ENCODE results near the gene B4GALT1.

The B4GALT1 gene

DNA sequence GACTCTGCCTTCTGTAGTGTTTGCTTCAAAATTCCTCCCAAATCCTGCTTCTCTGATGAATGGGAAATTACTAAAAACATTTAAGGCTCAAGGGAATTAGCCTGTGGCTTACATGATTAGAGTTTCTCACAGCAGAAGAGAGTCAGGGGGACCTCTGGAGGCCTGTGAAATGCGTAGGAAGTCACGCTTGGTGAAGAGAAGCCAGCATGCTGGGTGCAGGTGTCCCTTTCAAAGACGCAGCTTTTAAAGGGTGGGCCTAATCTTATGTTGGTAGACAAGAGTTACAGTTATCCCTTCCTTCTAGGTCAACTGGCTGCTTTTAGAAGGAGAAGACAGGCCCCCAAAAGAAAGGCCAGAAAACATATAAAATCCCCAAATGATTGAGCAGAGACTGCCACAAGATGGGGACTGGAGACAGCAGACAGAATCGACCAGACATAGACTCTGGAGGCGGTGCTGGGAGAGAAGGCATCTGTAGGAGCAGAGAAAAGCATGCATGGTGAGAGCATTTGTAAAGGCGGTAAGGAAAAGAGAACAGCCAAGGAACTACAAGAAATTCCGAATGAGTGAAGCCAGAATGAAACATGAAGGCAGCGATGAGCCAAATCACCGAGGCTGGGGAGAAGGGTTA is 42.3 kb downstream of the B4GALT1 start:
- no peaks in the 10 kb centered on the region for H3K4me1 ChIP-seq (ENCODE audit: control insufficient read depth, insufficient read depth, low read length, poor library complexity, severe bottlenecking)
- no peaks in the 10 kb centered on the region for H3K27me3 ChIP-seq (replicated peaks; ENCODE audit: control insufficient read depth, insufficient read depth, low read length, poor library complexity, severe bottlenecking)
- no peak overlapping the region for H3K27ac ChIP-seq (ENCODE audit: insufficient read depth, low read length, poor library complexity, severe bottlenecking)
- no peaks in the 10 kb centered on the region for H3K9me3 ChIP-seq (ENCODE audit: control insufficient read depth, low read length)
- H3K4me3 ChIP-seq (ENCODE audit: insufficient read depth, low read depth, low read length, poor library complexity, severe bottlenecking): no peak overlapping the region
- peaks cover 24% of the 10 kb centered on the region for H3K36me3 ChIP-seq (ENCODE audit: control insufficient read depth, insufficient read depth, low read length)
- no peak for DNase-seq

GRCh38 chr9:33124046-33124445 is 43.1 kb downstream of the B4GALT1 start:
- Histone ChIP-seq H3K4me1 (ENCODE audit: control insufficient read depth, insufficient read depth, low read length, poor library complexity, severe bottlenecking) (no peaks in the 10 kb centered on the region), H3K36me3 (ENCODE audit: control insufficient read depth, insufficient read depth, low read length) (peaks cover 20% of the 10 kb centered on the region), H3K27ac (ENCODE audit: insufficient read depth, low read length, poor library complexity, severe bottlenecking) (no peak overlapping the region), H3K27me3 (replicated peaks; ENCODE audit: control insufficient read depth, insufficient read depth, low read length, poor library complexity, severe bottlenecking) (no peaks in the 10 kb centered on the region), H3K9me3 (ENCODE audit: control insufficient read depth, low read length) (no peaks in the 10 kb centered on the region), H3K4me3 (ENCODE audit: insufficient read depth, low read depth, low read length, poor library complexity, severe bottlenecking) (no peak overlapping the region)
- no peak for DNase-seq

GRCh38 chr9:33123407-33124031 is 43.6 kb downstream of the B4GALT1 start:
- H3K4me1 ChIP-seq (ENCODE audit: control insufficient read depth, insufficient read depth, low read length, poor library complexity, severe bottlenecking): no peaks in the 10 kb centered on the region
- no peak overlapping the region for H3K4me3 ChIP-seq (ENCODE audit: insufficient read depth, low read depth, low read length, poor library complexity, severe bottlenecking)
- DNase-seq: no peak
- H3K27me3 ChIP-seq (replicated peaks; ENCODE audit: control insufficient read depth, insufficient read depth, low read length, poor library complexity, severe bottlenecking): no peaks in the 10 kb centered on the region
- H3K36me3 ChIP-seq (ENCODE audit: control insufficient read depth, insufficient read depth, low read length): peaks cover 17% of the 10 kb centered on the region
- no peaks in the 10 kb centered on the region for H3K9me3 ChIP-seq (ENCODE audit: control insufficient read depth, low read length)
- no peak overlapping the region for H3K27ac ChIP-seq (ENCODE audit: insufficient read depth, low read length, poor library complexity, severe bottlenecking)

DNA sequence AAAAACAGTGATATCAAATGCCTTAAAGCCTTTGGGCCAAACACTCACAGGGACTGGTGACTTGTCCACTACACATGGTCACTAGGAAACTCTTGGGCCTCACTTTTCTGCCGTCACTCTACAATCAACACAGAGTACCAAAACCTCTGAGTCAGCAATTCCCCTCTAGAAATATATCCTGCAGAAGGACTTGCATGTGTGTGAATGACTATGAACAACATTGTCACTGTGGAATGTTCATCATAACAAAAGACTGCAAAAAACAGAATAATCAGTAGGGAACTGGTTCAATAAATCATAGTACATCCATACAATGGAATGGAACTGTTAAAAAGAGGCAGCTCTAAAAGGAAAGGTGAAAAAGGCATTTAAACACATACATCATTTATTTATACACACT is 46.5 kb downstream of the B4GALT1 start:
- Histone ChIP-seq H3K4me1 (ENCODE audit: control insufficient read depth, insufficient read depth, low read length, poor library complexity, severe bottlenecking) (peaks cover 9% of the 10 kb centered on the region), H3K36me3 (ENCODE audit: control insufficient read depth, insufficient read depth, low read length) (peaks cover 18% of the 10 kb centered on the region), H3K9me3 (ENCODE audit: control insufficient read depth, low read length) (no peaks in the 10 kb centered on the region), H3K27me3 (replicated peaks; ENCODE audit: control insufficient read depth, insufficient read depth, low read length, poor library complexity, severe bottlenecking) (no peaks in the 10 kb centered on the region), H3K4me3 (ENCODE audit: insufficient read depth, low read depth, low read length, poor library complexity, severe bottlenecking) (no peak overlapping the region), H3K27ac (ENCODE audit: insufficient read depth, low read length, poor library complexity, severe bottlenecking) (no peak overlapping the region)
- DNase-seq: no peak

DNA sequence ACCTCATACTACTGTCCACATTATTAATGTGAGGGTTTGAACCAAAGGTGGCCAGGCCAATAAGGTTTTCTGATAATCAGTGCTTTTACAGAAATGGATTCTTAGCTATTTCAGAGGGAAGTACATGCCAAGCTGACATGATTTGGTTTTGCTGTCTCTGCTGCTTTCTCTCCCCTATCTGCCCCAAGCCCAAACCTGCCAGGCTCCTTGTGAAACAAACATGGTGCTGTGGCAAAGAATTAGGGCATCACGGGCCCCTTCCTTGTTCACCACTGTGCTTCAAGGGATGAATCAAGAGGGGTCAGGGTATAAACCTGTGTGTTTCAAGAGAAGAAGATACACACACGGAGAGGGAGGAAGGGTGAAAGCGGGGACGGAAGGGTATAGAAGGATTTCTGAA is 49.3 kb downstream of the B4GALT1 start:
- Histone ChIP-seq H3K4me1 (ENCODE audit: control insufficient read depth, insufficient read depth, low read length, poor library complexity, severe bottlenecking) (peaks cover 9% of the 10 kb centered on the region), H3K9me3 (ENCODE audit: control insufficient read depth, low read length) (no peaks in the 10 kb centered on the region), H3K4me3 (ENCODE audit: insufficient read depth, low read depth, low read length, poor library complexity, severe bottlenecking) (no peak overlapping the region), H3K27me3 (replicated peaks; ENCODE audit: control insufficient read depth, insufficient read depth, low read length, poor library complexity, severe bottlenecking) (no peaks in the 10 kb centered on the region), H3K27ac (ENCODE audit: insufficient read depth, low read length, poor library complexity, severe bottlenecking) (no peak overlapping the region), H3K36me3 (ENCODE audit: control insufficient read depth, insufficient read depth, low read length) (peaks cover 41% of the 10 kb centered on the region)
- no peak for DNase-seq

GRCh38 chr9:33117306-33117705 is 49.8 kb downstream of the B4GALT1 start:
- Histone ChIP-seq H3K4me1 (ENCODE audit: control insufficient read depth, insufficient read depth, low read length, poor library complexity, severe bottlenecking) (peaks cover 9% of the 10 kb centered on the region), H3K27ac (ENCODE audit: insufficient read depth, low read length, poor library complexity, severe bottlenecking) (no peak overlapping the region), H3K36me3 (ENCODE audit: control insufficient read depth, insufficient read depth, low read length) (peaks cover 46% of the 10 kb centered on the region), H3K4me3 (ENCODE audit: insufficient read depth, low read depth, low read length, poor library complexity, severe bottlenecking) (no peak overlapping the region), H3K27me3 (replicated peaks; ENCODE audit: control insufficient read depth, insufficient read depth, low read length, poor library complexity, severe bottlenecking) (no peaks in the 10 kb centered on the region), H3K9me3 (ENCODE audit: control insufficient read depth, low read length) (no peaks in the 10 kb centered on the region)
- DNase-seq: no peak

GRCh38 chr9:33116860-33117259 is 50.3 kb downstream of the B4GALT1 start:
- Histone ChIP-seq H3K4me1 (ENCODE audit: control insufficient read depth, insufficient read depth, low read length, poor library complexity, severe bottlenecking) (peaks cover 9% of the 10 kb centered on the region), H3K36me3 (ENCODE audit: control insufficient read depth, insufficient read depth, low read length) (peaks cover 48% of the 10 kb centered on the region), H3K9me3 (ENCODE audit: control insufficient read depth, low read length) (no peaks in the 10 kb centered on the region), H3K27me3 (replicated peaks; ENCODE audit: control insufficient read depth, insufficient read depth, low read length, poor library complexity, severe bottlenecking) (no peaks in the 10 kb centered on the region), H3K4me3 (ENCODE audit: insufficient read depth, low read depth, low read length, poor library complexity, severe bottlenecking) (no peak overlapping the region), H3K27ac (ENCODE audit: insufficient read depth, low read length, poor library complexity, severe bottlenecking) (no peak overlapping the region)
- DNase-seq: no peak

DNA sequence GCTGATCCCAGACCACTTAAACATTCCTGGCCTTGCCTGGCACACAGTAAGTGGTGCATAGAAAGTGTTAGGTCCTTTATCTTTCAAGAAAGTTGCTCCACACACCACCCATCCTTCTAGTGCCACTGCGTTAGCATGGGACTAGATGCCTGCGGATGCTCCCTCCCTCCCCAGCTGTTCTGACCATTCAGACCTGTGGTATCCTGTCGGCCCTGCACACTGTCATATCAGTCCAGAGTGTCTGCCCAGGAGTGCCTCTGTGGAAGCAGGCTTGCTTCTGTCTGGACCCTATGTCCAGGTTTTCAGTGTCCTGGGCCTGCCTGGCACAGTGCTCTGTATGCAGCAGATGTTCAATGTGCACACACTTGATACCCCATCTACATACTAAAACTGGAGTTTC is 52.4 kb downstream of the B4GALT1 start:
- no peak overlapping the region for H3K4me3 ChIP-seq (ENCODE audit: insufficient read depth, low read depth, low read length, poor library complexity, severe bottlenecking)
- no peaks in the 10 kb centered on the region for H3K27me3 ChIP-seq (replicated peaks; ENCODE audit: control insufficient read depth, insufficient read depth, low read length, poor library complexity, severe bottlenecking)
- peaks cover 9% of the 10 kb centered on the region for H3K4me1 ChIP-seq (ENCODE audit: control insufficient read depth, insufficient read depth, low read length, poor library complexity, severe bottlenecking)
- DNase-seq: no peak
- no peaks in the 10 kb centered on the region for H3K9me3 ChIP-seq (ENCODE audit: control insufficient read depth, low read length)
- no peak overlapping the region for H3K27ac ChIP-seq (ENCODE audit: insufficient read depth, low read length, poor library complexity, severe bottlenecking)
- H3K36me3 ChIP-seq (ENCODE audit: control insufficient read depth, insufficient read depth, low read length): peaks cover 40% of the 10 kb centered on the region

GRCh38 chr9:33113799-33114547 is 53.2 kb downstream of the B4GALT1 start:
- H3K9me3 ChIP-seq (ENCODE audit: control insufficient read depth, low read length): no peaks in the 10 kb centered on the region
- no peak overlapping the region for H3K27ac ChIP-seq (ENCODE audit: insufficient read depth, low read length, poor library complexity, severe bottlenecking)
- H3K36me3 ChIP-seq (ENCODE audit: control insufficient read depth, insufficient read depth, low read length): peaks cover 36% of the 10 kb centered on the region
- no peaks in the 10 kb centered on the region for H3K27me3 ChIP-seq (replicated peaks; ENCODE audit: control insufficient read depth, insufficient read depth, low read length, poor library complexity, severe bottlenecking)
- peaks cover 9% of the 10 kb centered on the region for H3K4me1 ChIP-seq (ENCODE audit: control insufficient read depth, insufficient read depth, low read length, poor library complexity, severe bottlenecking)
- DNase-seq: no peak
- no peak overlapping the region for H3K4me3 ChIP-seq (ENCODE audit: insufficient read depth, low read depth, low read length, poor library complexity, severe bottlenecking)

- Histone ChIP-seq H3K4me1 (ENCODE audit: control insufficient read depth, insufficient read depth, low read length, poor library complexity, severe bottlenecking) (peaks cover under 1% of the 10 kb centered on the region), H3K9me3 (ENCODE audit: control insufficient read depth, low read length) (no peaks in the 10 kb centered on the region), H3K4me3 (ENCODE audit: insufficient read depth, low read depth, low read length, poor library complexity, severe bottlenecking) (no peak overlapping the region), H3K27me3 (replicated peaks; ENCODE audit: control insufficient read depth, insufficient read depth, low read length, poor library complexity, severe bottlenecking) (no peaks in the 10 kb centered on the region), H3K36me3 (ENCODE audit: control insufficient read depth, insufficient read depth, low read length) (peaks cover 34% of the 10 kb centered on the region), H3K27ac (ENCODE audit: insufficient read depth, low read length, poor library complexity, severe bottlenecking) (no peak overlapping the region)
- DNase-seq: no peak
These were observed 55.0 kb downstream of the B4GALT1 start for GRCh38 chr9:33112094-33112493.
